KG1 (cell line): ENCODE measurements around the gene BCCIP.

ENCODE experiments used
- DNase-seq: peaks from one replicate; lab custom pipeline; 2025; lab: John Stamatoyannopoulos, UW

BCCIP gene

DNA sequence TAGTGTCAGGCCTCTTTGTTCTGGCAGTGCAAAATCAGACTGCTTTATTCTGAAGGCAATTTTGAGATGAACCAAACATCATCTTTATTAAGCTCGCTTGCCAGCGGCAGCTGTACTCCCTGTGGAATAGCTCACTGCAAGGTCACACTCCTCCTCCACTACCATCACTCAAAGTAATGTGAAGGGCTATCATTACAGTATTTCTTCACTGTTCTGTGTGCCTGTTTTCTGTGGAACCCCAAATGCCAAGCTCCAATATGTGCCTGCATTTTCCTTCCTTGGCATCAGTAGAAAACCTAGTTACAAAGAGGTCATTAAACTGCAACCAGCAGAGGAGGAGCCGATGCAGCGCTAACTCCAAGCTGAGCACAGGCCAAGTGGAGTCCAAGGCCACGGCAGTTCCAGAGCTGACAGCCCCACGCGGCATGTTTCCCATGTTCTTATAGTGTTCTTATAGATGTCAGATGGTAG, 21.4 kb downstream of the BCCIP start:
- DNase-seq, result no peak

DNA sequence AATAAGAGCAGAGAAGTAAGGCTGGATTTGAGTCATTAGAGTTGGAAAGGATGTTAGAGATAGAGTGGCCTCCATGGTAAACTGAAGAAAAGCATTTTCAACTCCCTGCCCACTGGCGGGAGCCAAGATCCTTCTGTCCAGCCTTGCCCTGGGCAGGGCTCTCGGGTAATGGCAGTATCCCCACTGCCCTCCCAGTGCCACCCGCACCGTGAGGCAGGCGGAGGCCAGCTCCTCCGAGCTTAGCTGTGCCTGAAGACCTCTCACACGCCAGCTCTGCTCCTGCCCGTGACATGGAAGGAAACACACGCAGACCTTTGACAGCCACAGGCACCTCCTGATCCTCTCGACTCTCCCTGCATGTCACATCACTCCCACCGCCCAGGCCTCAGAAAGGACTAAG, 22.3 kb downstream of the BCCIP start:
- no peak for DNase-seq

DNA sequence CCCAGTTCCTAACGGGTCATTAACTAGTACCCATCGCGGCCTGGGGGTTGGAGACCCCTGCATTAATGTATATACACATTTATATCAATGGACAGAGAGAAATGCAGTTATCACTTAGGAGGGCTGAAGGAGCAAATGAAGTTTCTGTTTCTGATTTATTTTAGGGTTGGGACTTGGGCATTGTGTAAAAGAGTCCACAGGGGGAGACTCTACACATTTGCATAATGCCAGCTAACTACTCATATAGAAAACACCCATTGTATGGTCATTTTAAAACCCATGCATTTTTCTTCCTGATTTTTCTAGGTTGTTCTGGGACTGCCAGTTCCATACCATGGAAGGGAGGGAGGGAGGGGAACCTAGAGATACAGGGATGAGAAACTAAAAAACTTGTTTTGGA, 23.5 kb downstream of the BCCIP start:
- no peak for DNase-seq

DNA sequence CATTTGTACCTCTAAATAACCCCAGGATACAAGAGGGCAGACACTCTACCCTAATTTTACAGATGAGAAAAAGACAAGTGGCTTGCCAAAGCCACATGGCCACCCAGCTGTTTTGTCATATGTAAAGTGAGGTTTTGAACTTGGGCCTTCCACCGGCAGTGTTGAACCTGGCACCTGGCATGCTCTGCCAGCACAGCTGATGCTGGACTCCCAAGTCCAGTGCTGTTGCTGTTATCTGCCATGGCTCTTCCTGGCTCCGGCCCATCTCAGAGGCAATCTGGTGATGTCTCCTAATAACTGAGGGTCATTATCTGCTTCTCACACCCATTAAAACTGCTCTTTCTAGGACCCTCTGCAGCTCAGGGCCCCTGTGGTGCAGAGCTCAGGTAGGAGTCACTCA, 25.0 kb downstream of the BCCIP start:
- no peak for DNase-seq

DNA sequence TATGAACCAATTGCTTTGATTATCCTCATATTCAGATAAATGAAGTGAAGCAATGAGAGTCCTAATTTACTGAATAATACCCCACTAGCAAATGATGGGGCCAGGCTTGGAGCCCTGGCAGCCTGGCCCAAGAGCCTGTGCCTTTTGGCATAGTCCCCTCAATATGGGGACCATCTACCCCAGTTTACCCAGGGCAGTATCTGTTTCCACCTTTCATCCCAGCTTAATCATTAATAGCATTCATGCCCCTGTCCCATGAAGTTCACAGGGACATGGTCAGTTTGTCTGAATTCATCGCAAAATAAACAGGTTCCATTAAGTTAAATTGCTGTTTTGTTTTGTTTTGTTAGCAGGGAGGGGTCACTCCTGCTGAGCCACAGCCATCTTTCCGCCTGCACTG, 25.5 kb downstream of the BCCIP start:
- no peak for DNase-seq

DNA sequence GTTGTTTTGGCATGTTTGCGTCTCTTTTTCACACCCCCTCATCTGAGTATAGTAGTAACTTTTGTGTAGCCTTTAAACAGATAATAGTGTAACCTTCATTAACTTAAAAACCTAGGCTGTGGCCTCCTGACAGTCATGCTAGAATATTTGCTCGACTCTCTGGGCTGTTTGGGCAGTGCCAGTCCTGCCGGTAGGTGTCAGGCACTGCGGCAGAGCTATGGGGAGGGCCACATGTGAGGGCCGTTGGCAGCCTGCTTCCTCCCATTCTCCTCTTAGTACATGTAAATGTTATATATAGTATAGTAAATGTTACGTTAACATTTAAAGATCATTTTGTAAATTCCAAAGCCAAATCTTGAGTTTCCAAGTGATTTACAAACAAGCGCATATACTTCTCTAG, 26.1 kb downstream of the BCCIP start:
- no peak for DNase-seq

DNA sequence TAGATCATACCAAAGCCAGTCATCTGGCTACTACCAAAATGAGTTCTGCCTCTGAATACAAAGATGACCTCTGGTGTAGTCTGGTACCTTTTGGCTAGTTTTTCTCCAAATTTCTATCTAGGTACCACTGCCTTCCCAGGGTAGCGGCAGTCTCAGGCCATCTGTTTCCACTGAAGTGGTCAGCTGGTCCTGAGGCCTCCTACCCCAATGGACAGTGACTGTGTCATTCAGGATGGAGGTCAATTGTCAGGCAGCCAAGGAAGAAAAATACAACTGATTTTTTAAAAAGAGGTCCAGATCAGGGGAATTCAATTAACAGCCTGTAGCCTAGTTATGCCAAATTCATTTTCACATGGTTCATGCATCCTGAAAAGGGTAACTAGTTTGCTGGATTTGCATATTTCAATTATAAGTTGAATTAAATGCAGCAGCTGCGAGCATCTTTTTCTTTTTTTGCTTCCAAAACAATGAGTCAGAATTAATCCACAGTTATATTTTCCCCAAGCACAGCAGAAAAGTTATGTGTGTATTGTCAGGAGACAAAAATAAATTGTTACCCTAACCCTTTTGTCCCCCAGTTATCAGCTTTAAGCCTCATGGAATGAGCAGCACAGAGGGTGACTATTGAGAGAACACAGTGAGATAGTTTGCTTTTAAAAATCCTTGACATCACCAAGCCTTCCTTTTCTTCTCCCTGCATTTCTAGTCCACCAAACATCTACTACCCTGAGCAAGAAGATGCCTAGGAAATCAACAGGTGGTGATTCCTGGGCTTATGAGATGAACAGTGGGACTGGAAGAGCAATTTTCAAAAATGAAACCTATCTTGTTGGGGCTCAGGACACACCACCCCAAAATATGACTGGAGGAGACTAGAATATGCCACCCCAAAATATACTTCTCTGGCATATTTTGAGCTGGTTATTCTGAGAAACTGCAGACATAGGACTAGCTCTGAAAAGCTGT, 27.7 kb downstream of the BCCIP start:
- DNase-seq, result no peak

DNA sequence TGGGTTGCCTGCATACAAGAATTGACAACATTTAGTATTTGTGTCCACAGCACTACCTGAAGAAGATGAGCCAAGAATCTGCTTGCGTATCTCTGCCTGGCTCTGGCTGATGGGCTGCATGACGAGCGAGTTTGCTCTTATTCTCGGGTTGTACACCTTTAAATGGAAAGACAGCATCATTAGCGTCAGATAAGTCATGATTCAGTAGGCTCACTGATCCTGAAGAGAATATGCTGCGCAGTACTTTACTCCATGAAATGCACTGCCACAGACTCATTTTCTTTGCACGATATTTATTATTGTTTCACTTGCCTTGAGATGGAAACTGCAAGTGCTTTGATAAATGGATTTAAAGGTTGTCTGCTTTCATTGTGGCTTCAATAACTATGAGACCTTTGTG, 29.1 kb downstream of the BCCIP start:
- DNase-seq, result no peak

DNA sequence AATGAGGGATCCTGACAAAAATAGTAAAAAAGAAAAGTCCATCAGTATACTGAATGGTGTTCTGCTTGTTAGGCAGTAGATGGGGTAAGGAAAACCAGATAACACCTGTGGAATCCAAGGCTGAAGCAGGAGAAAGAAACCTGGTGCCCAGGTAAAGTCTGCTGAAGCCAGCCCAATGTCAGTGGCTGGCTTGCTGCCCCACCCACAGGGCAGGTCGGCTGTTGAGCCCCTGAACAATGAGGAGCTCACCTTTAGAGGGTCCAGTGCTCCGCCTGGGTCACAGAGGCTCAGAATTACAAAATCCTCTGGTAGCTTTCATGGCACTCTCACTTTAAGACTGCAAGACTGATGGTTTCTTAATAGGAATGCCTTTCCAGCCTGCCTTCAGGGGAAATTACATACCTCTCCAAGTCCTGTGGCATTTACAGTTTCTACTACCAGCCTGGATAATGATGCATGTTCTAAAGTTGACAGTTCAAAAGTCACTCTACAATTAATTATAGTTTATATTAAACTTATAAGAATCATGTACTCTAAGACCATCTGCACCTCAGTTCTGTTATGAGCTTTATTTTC, 33.9 kb downstream of the BCCIP start:
- no peak for DNase-seq

DNA sequence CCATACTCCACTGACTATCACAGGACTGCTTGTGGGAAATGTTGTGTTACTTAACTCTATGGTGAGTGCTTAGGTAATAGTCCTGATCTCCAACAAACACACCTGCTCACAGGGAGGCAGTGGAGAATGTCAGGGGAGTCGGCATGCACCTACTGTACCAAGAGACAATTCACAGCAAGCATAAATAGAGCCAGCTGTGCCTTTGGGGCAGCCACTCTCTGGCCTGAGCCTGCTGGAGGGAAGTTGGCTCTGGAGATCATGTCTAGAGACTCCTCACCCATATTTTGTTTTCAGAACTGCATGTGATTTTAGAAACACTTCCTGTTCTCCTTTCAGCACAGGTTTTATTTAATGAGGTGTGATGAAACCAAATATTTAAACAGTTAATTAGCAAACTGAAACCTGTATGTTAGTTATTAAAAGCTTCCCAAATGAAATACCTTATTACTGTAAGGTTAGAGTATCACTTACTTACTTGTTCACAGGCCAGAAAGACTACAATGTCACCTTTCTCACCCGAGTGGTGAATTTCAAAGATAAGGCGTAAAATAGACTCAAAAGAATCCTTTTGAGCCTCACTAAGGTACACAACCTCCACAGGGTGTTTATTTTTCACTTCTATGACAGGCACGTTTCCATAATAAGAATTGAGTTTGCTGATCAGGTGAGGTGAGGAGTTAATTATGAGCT, 35.9 kb downstream of the BCCIP start:
- DNase-seq, result no peak

DNA sequence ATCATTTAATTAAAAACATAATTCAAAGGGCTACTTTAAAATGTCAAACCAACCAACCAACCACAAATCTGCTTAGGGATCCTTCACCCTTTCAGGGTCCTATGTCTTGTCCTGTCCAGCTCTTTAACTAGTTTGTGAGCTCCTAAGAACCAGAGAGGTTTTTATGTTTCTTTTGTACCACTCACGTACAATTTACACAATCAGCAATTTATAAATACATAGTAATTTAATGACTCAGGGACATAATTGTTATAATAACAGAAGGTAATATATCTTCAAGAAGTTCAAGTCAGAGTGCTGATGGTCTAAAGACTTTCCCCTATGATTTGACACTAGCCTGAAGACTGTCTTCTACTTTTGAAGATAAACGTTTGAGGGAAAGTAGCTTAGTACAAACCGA, 41.8 kb downstream of the BCCIP start:
- no peak for DNase-seq

DNA sequence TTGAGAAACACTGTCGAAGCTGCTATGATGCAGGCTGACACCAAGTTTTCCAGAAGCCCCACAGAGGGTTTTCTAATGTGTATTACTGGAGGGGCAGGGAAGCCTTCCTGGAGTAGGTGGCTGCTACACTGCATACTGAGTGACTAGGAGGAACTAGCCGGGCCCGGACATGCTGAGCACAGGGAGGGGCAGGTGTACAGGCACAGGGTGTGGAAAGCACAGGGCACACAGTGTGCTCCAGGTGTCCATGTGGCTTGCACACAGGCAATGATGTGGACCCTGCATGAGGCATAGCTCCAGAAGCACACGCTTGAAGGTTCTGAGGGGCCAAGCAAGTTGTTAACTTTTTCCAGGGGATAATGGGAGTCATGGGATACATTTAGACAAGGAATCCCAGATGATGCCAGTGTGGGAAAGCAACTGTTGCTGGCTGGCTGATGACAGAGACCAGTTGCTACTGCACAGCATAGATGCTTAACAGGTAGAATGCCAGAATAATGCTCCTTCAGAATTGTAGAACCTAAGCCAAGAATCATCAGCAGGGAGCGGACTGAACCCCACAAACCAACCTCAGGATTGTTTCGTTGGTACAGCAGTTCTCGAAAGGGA, 43.2 kb downstream of the BCCIP start:
- DNase-seq, result no peak

DNA sequence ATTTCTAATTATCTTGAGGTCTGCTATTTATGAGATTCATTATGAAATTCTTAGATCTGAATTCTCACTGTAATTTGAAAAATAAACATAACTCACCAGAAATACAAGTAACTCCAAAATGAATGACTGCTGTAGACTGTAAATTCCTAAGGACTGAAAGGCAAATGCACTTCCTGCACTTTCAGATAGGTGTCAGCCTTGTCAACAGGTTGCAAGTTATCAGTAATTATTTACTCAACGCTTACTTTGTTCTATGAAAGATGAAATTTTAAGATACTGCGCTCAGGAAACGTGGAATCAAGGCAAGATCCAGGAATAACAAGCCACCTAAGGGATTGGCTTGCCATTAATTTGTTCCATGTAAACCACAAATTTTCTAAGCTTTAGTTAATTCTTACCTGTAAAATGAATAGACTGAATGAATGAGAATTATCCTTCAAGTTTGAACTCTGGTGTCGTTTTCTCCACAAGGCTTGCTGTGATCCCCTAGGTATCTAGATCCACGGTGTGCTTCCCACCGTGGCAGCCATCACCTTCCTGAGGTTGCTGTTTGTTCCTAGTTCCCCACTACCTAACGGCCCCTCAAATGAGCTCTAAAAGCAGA, 45.1 kb downstream of the BCCIP start:
- no peak for DNase-seq

DNA sequence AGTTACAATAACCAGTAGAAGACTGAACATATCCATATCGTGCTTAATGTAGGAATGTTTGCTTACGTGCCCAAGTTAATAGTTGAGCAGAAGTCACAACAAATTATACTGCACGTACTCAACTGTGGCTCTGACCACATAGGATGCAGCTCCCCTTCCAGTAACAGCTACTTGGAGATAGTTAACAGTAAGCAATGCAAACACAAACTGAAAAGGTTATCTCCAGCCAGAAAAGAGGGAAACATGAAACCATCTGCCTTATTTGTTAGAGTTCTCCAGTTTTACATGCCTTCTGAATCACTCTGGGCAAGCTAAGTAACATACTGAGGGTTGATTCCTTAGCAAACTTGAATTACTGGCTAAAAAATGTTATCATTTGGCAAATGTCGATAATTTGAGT, 48.0 kb downstream of the BCCIP start:
- DNase-seq, result no peak

DNA sequence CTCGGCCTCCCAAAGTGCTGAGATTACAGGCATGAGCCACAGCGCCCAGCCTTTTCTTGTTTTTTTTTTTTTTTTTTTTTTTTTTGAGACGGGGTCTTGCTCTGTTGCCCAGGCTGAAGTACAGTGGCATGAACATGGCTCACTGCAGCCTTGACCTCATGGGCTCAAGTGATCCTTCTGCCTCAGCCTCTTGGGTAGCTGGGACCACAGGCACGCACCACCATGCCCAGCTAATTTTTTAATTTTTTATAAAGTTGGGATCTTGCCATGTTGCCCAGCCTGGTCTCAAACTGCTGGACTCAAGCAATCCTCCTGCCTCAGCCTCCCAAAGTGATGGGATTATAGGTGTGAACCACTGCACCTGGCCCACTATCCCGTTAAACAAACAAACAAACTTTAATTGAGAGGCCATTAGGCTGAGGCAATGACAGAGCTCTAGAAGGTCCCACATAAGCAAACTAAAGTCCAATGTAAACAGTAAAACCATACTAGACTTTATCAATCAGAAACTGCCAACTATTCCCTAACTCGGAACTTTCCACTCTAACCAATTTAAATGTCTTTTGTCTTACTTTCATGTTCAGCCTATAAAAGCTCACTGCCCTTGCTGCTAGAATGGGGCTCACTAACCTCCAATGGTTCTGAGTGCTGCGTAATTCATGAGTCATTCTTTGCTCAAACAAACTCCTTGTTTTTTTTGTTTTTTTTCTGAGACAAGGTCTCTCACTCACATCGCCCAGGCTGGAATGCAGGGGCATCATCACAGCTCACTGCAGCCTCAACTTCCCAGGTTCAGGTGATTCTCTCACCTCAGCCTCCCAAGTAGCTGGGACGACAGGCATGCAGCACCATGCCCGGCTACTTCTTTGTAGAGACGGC, 55.9 kb downstream of the BCCIP start:
- no peak for DNase-seq

DNA sequence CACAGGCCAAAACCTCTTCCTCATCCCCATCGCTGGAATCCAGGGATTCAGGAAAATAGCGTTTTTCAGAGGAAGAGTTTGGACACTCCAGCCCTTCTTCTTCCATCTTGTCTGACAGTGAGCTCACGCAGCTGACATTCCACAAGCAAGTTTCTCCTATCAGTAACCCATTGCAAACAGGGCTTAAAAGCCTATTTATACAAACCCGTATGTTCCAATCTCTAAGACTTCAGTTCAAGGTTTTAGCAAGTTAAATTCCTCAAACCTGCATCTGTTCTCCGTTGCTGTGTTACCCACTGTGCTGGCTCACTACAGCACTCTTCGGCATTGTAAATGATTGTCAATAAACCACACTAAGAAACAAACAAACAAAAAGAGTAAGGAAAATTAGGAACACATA, 57.4 kb downstream of the BCCIP start:
- no peak for DNase-seq

DNA sequence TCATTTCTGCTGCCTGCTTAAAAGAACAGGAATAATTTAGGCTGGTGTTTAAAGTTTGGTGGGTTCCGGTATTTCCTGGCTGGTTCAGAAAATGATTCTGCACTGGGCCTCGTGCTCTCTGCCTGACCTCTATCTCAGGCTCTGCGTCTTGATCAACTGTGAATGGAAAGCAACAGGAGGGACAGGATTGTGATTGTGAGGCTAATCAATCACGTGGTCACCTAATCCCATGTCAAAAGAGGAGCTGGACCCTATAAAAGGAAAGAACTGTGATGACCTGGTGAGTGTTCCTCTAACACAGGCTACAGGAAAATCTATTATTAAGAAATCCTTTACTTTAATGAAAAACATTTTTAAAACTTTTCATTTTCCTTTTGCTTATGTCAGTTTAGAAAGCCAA, 57.8 kb downstream of the BCCIP start, which contains the start of gene DHX32:
Gene DHX32 (minus strand): TSS at position 101 of the 400 bp plus-strand sequence. CDS start 468 bp downstream, outside the sequence.
- DNase-seq, result no peak

DNA sequence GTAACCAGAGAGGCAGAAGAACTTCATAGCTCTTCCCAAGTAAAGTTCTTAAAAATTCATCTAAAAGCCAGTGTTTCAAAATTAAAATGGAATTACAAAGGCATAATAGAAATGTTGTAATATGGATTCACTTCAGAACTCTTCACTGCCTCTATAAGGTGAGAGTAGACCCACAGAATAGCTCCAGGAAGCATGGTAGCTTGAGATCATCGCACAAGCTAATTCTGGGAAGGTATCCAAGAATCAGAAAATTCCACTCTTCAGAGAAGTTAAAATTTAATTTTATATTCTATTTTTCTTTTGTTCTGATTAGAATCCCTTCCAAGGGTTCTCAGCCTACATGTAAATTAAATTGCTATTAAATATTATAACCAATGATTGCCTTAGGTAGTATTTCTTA, 59.2 kb downstream of the BCCIP start:
- no peak for DNase-seq

DNA sequence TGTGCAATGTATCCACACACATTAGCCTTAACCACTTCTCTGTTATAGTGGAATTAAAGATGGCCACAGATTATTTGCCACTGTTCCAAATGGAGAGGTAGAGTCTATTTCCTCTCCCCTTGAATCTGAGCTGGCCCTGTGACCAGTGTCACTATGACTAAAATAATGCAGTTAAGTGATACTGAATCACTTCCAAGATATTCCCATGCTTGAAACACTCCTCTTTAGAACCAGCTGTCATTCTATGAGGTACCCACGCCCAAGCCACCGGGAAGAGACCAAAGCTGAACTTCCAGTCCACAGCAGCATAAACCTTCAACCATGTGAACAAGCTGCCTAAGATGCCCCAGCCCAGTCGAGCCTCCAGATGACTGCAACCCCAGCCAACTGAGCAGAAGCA, 59.9 kb downstream of the BCCIP start:
- no peak for DNase-seq
